ENCODE measurements around the gene ZNF593OS.

DNA sequence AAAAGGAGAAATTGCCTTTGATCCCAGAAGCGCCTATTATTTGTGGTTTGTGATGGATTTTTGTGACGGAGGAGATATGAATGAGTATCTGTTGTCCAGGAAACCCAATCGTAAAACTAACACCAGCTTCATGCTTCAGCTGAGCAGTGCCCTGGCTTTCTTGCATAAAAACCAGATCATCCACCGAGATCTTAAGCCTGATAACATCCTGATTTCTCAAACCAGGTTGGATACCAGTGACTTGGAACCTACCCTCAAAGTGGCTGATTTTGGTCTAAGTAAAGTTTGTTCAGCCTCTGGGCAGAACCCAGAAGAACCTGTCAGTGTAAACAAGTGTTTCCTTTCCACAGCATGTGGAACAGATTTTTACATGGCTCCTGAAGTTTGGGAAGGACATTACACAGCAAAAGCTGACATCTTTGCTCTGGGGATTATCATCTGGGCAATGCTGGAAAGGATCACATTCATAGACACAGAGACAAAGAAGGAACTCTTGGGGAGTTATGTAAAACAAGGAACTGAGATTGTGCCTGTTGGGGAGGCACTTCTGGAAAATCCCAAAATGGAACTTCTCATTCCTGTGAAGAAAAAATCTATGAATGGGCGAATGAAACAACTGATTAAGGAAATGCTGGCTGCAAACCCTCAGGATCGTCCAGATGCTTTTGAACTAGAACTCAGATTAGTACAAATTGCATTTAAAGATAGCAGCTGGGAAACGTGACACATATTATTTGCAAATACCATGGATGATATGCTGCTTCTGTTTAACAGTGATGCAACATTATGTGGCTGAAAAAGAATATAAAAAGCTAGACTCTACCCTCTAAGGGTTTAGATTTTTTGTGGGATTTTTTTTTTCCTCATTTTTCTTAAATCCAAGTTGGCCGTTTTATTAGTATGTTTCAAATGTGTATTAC, 49.5 kb downstream of the ZNF593OS start:
- TF ChIP-seq, protein P1, sequence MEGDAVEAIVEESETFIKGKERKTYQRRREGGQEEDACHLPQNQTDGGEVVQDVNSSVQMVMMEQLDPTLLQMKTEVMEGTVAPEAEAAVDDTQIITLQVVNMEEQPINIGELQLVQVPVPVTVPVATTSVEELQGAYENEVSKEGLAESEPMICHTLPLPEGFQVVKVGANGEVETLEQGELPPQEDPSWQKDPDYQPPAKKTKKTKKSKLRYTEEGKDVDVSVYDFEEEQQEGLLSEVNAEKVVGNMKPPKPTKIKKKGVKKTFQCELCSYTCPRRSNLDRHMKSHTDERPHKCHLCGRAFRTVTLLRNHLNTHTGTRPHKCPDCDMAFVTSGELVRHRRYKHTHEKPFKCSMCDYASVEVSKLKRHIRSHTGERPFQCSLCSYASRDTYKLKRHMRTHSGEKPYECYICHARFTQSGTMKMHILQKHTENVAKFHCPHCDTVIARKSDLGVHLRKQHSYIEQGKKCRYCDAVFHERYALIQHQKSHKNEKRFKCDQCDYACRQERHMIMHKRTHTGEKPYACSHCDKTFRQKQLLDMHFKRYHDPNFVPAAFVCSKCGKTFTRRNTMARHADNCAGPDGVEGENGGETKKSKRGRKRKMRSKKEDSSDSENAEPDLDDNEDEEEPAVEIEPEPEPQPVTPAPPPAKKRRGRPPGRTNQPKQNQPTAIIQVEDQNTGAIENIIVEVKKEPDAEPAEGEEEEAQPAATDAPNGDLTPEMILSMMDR (IDR thresholded peaks at IDR 0.05) = no peak
- TF ChIP-seq POLR2A (IDR thresholded peaks at IDR 0.05) = no peak

All from uterus (tissue), 2 donors.